Left lung (tissue), 10 donors: ENCODE measurements around the gene CLTCL1. TPM values are rescaled to one million over a fixed set of nuclear protein-coding genes. Genes with fewer than 3 reads are reported as not detected.

Source experiments
- ATAC-seq: fragments of 200-7000 bp; cut with Tn5 transposase; one replicate; pipeline ENCODE4 v1.9.1; 2020; ENCODE audit warnings: moderate library complexity
- DNase-seq, 4 donors: peaks; one replicate each; pipeline ENCODE4 v3.0.0-alpha.2; 2013 to 2020
- H3K27ac ChIP-seq, 2 donors: fragments of 200-600 bp; sonication (generic) in 1 of 2; one replicate each; pipeline versions ENCODE4 v1.5.0 to v1.8.0; 2020 to 2021
- H3K27me3 ChIP-seq, 2 donors: fragments of 200-600 bp; sonication (generic) in 1 of 2; one replicate each; pipeline versions ENCODE4 v1.5.0 to v1.8.0; 2020 to 2021
- H3K36me3 ChIP-seq, 2 donors: fragments of 200-600 bp; sonication (generic) in 1 of 2; one replicate each; pipeline versions ENCODE4 v1.5.0 to v1.8.0; 2020 to 2021
- H3K4me1 ChIP-seq, 2 donors: fragments of 200-600 bp; one replicate each; pipeline ENCODE4 v1.8.0; 2021
- H3K4me3 ChIP-seq, 2 donors: fragments of 200-600 bp; sonication (generic) in 1 of 2; one replicate each; pipeline versions ENCODE4 v1.5.0 to v1.8.0; 2020 to 2021; ENCODE audit warnings: mild to moderate bottlenecking in 1 of 2
- H3K9me3 ChIP-seq, 2 donors: fragments of 200-600 bp; sonication (generic) in 1 of 2; one replicate each; pipeline versions ENCODE4 v1.5.0 to v1.8.0; 2020 to 2021
- intact Hi-C, 2 donors: fragments of 100-400 bp; cut with DNase I; formaldehyde crosslinking; loops; one replicate each; pipeline versions ENCODE4 v1.11.2 to v1.14.2; 2022
- polyA plus RNA-seq, 6 donors: library from polyadenylated mRNA; unstranded; fragments of 120-200 nt; gene quantifications; one replicate each; pipeline ENCODE4 v1.2.1, GENCODE V29; 2013; ENCODE audit not compliant: insufficient read length in 6 of 6
- total RNA-seq, 2 donors: library from RNA; stranded (reverse); fragmentation: NEBNext Ultra II Directional; extraction: Animal tissue kit (Norgen Biotek cat#: 25700); gene quantifications; one replicate each; pipeline ENCODE4 v1.2.1, GENCODE V29; 2021
- TF ChIP-seq, protein P1 (sequence below), 2 donors: fragments of 200-600 bp; sonication (generic) in 1 of 2; IDR thresholded peaks; one replicate each; pipeline versions ENCODE4 v1.5.0 to v1.8.0; 2021; ENCODE audit warnings: antibody characterized with exemption in 2 of 2
- donor health status: DM: no; HTN: yes; CAD: no.
- donor health status: DM: no; HTN: no; CAD: no.

The CLTCL1 gene
- total and polyA plus RNA-seq, 8 donors: 5.7 to 11.3 (median 9.0) TPM

DNA sequence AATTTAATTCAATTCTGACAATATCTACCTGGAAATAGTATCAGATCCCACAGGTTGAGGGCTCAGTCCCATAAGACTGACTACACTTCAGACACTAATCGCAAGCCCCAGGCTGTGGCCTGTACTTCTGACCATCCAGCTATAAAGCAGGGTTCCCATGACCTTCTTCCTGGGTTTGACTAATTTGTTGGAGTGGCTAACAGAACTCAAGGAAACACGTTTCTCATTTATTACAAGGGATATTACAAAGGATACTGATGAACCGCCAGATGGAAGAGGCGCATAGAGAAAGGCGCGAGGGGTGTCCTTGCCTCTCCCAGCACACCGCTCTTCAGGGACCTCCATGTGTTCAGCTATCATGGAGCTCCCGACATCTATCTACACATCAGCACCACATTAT, 13.7 kb downstream of the CLTCL1 start:
- intact Hi-C loops: no loop called here
- TF ChIP-seq, protein P1, sequence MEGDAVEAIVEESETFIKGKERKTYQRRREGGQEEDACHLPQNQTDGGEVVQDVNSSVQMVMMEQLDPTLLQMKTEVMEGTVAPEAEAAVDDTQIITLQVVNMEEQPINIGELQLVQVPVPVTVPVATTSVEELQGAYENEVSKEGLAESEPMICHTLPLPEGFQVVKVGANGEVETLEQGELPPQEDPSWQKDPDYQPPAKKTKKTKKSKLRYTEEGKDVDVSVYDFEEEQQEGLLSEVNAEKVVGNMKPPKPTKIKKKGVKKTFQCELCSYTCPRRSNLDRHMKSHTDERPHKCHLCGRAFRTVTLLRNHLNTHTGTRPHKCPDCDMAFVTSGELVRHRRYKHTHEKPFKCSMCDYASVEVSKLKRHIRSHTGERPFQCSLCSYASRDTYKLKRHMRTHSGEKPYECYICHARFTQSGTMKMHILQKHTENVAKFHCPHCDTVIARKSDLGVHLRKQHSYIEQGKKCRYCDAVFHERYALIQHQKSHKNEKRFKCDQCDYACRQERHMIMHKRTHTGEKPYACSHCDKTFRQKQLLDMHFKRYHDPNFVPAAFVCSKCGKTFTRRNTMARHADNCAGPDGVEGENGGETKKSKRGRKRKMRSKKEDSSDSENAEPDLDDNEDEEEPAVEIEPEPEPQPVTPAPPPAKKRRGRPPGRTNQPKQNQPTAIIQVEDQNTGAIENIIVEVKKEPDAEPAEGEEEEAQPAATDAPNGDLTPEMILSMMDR (IDR thresholded peaks at IDR 0.05): no peak
- peaks cover 0 to 11% of the 10 kb centered on the region in 2 donors for H3K36me3 ChIP-seq
- H3K9me3 ChIP-seq: no peaks in the 10 kb centered on the region
- no peak for ATAC-seq
- no peak overlapping the region for H3K27ac ChIP-seq
- no peaks in the 10 kb centered on the region for H3K4me1 ChIP-seq
- DNase-seq: no peak
- H3K27me3 ChIP-seq: no peaks in the 10 kb centered on the region
- no peak overlapping the region for H3K4me3 ChIP-seq

GRCh38 chr22:19275919-19276600, 15.5 kb downstream of the CLTCL1 start:
- H3K36me3 ChIP-seq: peaks cover 0 to 11% of the 10 kb centered on the region in 2 donors
- TF ChIP-seq, protein P1 (IDR thresholded peaks at IDR 0.05): no peak
- H3K9me3 ChIP-seq: no peaks in the 10 kb centered on the region
- ATAC-seq (no peak), DNase-seq (no peak)
- intact Hi-C loops: no loop called here
- no peaks in the 10 kb centered on the region for H3K27me3 ChIP-seq
- H3K4me1 ChIP-seq: no peaks in the 10 kb centered on the region
- no peak overlapping the region for H3K4me3 ChIP-seq
- H3K27ac ChIP-seq: no peak overlapping the region

GRCh38 chr22:19275513-19275912, 16.0 kb downstream of the CLTCL1 start:
- Histone ChIP-seq H3K4me1 (no peaks in the 10 kb centered on the region), H3K9me3 (no peaks in the 10 kb centered on the region), H3K27me3 (no peaks in the 10 kb centered on the region), H3K36me3 (peaks cover 0 to 11% of the 10 kb centered on the region in 2 donors), H3K27ac (no peak overlapping the region), H3K4me3 (no peak overlapping the region)
- intact Hi-C loops: no loop called here
- DNase-seq: no peak
- TF ChIP-seq, protein P1 (IDR thresholded peaks at IDR 0.05): no peak
- no peak for ATAC-seq

DNA sequence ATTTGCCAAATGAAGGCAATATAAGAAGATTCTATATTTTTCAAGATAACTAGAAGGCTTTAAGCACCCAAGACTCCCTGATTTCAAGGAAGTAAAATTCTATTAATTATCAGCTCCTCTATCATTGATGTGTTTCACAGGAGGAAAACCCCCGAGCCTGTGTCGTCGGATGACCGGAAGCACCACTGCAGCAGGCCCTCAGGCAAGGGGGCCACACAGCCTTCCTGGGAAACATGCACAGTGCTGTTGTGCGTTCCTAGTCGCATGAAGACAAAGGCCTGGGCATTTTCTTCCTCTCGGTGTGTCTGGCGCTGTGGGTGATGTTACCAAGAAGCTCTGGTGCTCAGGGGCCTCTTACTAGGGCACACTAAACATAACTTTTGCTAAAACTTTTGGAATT, 16.4 kb downstream of the CLTCL1 start:
- TF ChIP-seq, protein P1 (IDR thresholded peaks at IDR 0.05): no peak
- intact Hi-C loops: no loop called here
- no peak overlapping the region for H3K27ac ChIP-seq
- H3K9me3 ChIP-seq: no peaks in the 10 kb centered on the region
- no peaks in the 10 kb centered on the region for H3K27me3 ChIP-seq
- no peak for ATAC-seq
- peaks cover 0 to 11% of the 10 kb centered on the region in 2 donors for H3K36me3 ChIP-seq
- no peaks in the 10 kb centered on the region for H3K4me1 ChIP-seq
- no peak for DNase-seq
- H3K4me3 ChIP-seq: no peak overlapping the region

DNA sequence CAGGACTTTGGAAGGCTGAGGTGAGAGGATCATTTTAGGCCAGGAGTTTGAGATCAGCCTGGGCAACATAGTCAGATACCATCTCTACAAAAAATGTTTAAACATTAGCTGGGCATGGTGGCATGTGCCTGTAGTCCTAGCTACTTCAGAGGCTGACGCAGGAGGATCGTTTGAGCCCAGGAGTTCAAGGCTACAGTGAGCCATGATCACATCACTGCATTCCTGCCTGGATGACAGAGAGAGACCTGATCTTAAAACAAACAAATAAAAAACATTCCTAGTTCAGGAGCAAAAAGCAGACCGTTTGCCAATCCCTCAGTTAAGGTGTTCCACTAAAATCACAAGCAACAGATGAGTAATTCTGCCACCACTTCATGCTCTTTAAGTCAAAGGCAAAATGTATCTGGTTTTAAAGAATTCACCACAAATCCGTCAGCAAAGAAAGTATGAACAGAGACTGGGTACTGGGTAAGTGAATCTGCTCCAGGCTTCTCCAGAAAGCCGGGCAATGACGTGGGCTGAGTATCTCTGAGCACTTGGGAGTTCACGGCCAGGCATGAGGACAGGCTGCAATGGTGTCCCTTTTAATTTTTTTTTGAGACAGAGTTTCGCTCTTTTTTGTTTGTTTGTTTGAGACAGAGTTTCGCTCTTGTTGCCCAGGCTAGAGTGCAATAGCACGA, 19.5 kb downstream of the CLTCL1 start:
- Histone ChIP-seq H3K4me1 (no peaks in the 10 kb centered on the region), H3K9me3 (peaks cover 0 to 7% of the 10 kb centered on the region in 2 donors), H3K27ac (no peak overlapping the region), H3K36me3 (peaks cover 0 to 11% of the 10 kb centered on the region in 2 donors), H3K27me3 (no peaks in the 10 kb centered on the region), H3K4me3 (no peak overlapping the region)
- TF ChIP-seq, protein P1 (IDR thresholded peaks at IDR 0.05): no peak
- DNase-seq: no peak
- intact Hi-C loops: no loop called here
- ATAC-seq: no peak
